GM12875 (cell line): ENCODE results near the gene AGPAT3.

Experiments
- H3K4me3 ChIP-seq: one replicate; pipeline ENCODE4 v1.5.1; 2011; ENCODE audit warnings: low read depth, low read length, control low read depth
- TF ChIP-seq, protein P1 (sequence below): IDR thresholded peaks from 2 replicates; pipeline ENCODE4 v1.5.1; 2011; ENCODE audit warnings: low read depth, mild to moderate bottlenecking, control low read depth, inconsistent platforms, low read length, moderate library complexity, borderline replicate concordance; ENCODE audit not compliant: insufficient read depth

Gene AGPAT3

DNA sequence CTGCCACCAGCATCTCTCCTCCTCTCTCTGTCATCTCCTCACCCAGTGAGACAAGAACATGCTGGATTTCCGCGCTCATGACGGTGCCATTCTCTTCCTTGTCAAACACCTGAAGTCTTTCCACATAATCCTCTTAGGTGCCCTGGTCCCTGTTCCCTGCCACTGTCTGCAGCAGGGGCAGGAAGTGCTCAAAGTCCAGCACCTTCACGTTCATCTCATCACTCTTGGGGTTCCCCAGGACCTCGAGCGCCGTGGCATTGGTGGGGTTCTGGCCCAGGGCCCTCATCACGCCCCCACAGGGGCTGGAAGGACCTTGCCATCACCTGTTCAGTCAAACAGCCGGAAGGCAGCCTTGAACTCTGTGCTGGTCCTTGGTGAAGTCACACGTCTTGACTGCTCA is 9.1 kb upstream of the AGPAT3 start:
- TF ChIP-seq, protein P1, sequence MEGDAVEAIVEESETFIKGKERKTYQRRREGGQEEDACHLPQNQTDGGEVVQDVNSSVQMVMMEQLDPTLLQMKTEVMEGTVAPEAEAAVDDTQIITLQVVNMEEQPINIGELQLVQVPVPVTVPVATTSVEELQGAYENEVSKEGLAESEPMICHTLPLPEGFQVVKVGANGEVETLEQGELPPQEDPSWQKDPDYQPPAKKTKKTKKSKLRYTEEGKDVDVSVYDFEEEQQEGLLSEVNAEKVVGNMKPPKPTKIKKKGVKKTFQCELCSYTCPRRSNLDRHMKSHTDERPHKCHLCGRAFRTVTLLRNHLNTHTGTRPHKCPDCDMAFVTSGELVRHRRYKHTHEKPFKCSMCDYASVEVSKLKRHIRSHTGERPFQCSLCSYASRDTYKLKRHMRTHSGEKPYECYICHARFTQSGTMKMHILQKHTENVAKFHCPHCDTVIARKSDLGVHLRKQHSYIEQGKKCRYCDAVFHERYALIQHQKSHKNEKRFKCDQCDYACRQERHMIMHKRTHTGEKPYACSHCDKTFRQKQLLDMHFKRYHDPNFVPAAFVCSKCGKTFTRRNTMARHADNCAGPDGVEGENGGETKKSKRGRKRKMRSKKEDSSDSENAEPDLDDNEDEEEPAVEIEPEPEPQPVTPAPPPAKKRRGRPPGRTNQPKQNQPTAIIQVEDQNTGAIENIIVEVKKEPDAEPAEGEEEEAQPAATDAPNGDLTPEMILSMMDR, result no peak

DNA sequence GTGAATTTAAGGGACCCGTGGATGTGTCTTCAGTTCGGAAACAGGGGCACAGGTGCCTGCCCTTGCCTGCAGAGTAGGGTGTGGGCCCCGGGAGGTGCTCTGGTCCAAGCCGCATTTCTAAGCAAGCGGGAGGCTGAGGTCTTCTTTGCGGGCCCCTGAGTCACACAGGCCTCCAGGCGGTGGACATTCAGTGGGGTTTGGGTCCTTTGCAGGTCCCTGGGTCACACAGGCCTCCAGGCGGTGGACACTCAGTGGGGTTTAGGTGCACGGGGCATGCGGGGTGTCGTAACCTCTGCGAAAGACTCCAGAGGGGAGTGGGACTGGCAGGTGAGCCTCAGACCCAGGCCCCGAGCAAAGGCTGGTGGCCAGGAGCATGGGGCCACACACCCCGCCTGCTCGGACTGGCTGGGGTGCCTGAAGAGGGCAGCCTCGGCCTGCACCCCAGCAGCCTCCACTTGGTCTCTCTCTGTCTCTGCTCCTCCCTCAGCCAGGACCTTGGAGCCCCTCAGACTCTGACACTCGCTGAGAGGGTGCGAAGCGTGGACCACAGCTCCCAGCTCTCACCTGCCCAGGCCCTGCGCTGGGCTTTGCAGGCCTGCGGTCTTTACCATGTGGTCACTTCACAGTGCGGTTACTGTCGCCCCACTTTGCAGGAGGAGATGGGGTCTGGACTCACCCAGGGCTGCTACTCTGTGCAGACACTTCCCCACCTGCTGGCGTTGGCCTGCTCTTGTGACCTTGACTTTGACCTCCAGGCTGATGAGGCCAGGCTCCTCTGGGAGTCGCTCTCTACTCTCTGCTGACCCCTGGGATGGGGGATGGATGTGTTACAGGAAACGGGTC is 6.0 kb upstream of the AGPAT3 start:
- no peak overlapping the region for H3K4me3 ChIP-seq
- TF ChIP-seq, protein P1, result no peak

More for the DNA sequence above, 9.1 kb upstream of the AGPAT3 start:
- no peak overlapping the region for H3K4me3 ChIP-seq

DNA sequence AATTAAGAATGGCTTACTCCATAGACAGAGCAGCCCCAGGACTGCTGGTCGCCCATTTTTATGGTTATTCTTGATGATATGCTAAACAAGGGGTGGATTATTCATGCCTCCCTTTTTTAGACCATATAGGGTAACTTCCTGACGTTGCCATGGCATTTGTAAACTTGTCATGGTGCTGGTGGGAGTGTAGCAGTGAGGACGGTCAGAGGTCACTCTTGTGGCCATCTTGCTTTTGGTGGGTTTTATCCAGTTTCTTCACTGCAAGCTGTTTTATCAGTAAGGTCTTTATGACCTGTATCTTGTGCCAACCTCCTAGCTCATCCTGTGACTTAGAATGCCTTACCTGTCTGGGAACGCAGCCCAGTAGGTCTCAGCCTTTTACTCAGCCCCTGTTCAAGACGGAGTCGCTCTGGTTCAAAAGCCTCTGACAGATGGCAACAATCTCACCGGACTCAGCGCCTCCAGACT is 5.2 kb upstream of the AGPAT3 start:
- TF ChIP-seq, protein P1, result no peak

DNA sequence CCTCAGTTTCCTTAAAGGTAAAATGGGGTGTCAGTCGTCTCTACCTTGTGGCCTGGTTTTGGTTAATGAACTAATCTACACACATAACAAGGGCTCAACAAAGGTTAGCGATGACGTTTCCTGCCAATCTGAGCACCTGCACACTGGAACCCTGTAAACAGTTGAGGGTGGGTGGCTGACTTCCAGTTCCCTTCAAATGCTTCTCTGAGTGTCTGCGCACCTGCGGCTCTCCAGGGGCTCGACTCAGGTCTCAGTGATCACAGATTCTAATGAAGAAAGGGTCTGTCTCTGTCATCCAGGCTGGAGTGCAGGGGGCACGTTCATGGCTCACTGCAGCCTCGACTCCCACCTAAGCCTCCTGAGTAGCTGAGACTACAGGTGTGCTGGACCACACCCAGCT is 3.3 kb upstream of the AGPAT3 start:
- no peak overlapping the region for H3K4me3 ChIP-seq
- TF ChIP-seq, protein P1, result no peak

More for the DNA sequence above, 5.2 kb upstream of the AGPAT3 start:
- no peak overlapping the region for H3K4me3 ChIP-seq

DNA sequence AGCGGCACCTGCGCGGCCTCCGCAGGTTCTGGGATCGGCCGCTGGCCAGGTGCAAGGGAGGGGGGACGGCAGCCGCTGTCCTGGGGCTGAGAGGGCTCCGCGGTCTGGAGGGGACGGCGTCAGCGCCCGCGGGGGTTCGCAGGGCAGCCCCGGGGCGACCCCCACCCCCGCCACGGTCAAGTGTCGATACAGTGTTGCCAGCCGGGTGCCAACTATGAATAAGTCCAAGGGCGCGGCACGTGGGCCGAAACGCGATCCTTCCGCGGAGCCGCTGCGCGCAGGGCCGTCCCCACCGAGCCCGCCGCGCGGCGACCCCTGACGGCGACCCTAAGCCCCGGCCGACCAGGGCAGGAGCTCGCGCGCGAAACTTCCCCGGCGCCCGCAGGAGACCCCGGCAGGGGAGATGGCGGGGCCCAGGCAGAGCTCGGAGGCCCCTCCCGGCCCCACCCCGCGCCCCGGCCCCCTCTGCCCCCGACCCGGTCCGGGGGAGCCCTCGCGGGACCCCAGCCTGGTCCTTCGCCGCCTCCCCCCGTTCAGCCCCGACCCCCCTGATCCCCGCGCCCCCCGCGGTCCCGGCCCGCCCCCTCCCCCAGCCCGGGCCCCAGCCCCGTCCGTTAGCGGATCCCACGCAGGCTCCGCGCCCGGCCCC is 586 bp upstream of the AGPAT3 start:
- TF ChIP-seq, protein P1, result no peak
- H3K4me3 ChIP-seq, result peak overlapping the region; percentile 80

DNA sequence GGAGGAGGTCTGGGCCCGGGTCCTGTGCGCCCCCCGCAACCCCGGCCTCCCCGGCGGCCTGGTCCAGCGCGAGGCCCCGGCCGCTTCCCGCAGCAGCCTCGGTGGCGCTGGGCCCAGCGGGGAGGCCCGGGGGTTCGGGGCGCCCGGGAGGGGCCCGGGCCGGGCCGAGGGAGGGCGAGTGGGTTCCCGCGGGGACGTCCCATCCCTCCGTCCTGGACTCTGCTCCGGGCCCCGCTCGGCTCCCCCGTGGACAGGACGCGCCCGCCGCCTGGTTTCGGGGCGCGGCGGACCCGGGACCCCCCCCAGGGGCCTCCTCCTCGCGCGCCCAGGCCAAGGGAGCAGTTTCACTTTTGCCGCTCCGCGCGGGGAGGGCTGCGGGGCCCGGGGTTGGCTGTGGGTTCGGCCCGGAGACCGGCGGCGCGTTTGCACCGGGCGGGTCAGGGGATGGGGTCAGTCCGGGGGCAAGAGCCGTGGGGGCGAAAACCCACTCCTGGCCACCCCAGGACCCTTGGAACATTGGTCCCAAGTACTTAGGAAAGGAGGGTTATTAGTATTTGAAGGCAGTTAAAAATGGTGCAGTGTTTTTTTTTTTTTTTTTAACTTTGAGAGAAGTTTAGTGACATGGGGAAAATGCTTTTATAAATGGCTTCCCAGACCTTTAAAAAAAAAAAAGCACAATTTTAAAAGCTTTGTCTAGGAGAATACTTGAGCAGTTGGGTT is 677 bp downstream of the AGPAT3 start:
- H3K4me3 ChIP-seq, result peak overlapping the region; percentile 80
- TF ChIP-seq, protein P1, result no peak
